Memory B cell (primary cell): ENCODE data around the gene PTCSC3.

Experiments
- ATAC-seq: fragments of 150-1000 bp; cut with Tn5 transposase; 2 replicates; pipeline ENCODE4 v1.10.0; 2021; ENCODE audit warnings: low read depth, mild to moderate bottlenecking, moderate library complexity
- DNase-seq, 2 donors: peaks; one replicate each; pipeline ENCODE4 v3.0.0; 2022; ENCODE audit warnings: low spot score in 2 of 2
- H3K27ac Mint-ChIP-seq: one replicate; pipeline ENCODE4 v1.8.0; 2022; ENCODE audit warnings: mild to moderate bottlenecking, moderate library complexity, mixed read lengths
- H3K27me3 Mint-ChIP-seq: one replicate; pipeline ENCODE4 v1.8.0; 2022; ENCODE audit warnings: mixed read lengths
- H3K36me3 Mint-ChIP-seq: one replicate; pipeline ENCODE4 v1.8.0; 2022; ENCODE audit warnings: mild to moderate bottlenecking, mixed read lengths
- H3K4me1 Mint-ChIP-seq: one replicate; pipeline ENCODE4 v1.8.0; 2022; ENCODE audit warnings: mixed read lengths
- H3K4me3 Mint-ChIP-seq: one replicate; pipeline ENCODE4 v1.8.0; 2022; ENCODE audit warnings: mild to moderate bottlenecking, moderate library complexity, mixed read lengths
- H3K9me3 Mint-ChIP-seq: one replicate; pipeline ENCODE4 v1.8.0; 2022; ENCODE audit warnings: mixed read lengths

Gene PTCSC3

GRCh38 chr14:36176524-36176923, at the start of gene PTCSC3:
PTCSC3 (minus strand) TSS chr14:36176722.
- DNase-seq (no peak), ATAC-seq (no peak)
- Mint-ChIP-seq H3K27ac (no peak within 1 kb of the TSS), H3K27me3 (peaks cover 3% of the 10 kb centered on the region), H3K36me3 (no peaks in the 10 kb centered on the region), H3K4me1 (no peaks in the 10 kb centered on the region), H3K4me3 (no peak within 1 kb of the TSS), H3K9me3 (peaks cover 1% of the 10 kb centered on the region)

DNA sequence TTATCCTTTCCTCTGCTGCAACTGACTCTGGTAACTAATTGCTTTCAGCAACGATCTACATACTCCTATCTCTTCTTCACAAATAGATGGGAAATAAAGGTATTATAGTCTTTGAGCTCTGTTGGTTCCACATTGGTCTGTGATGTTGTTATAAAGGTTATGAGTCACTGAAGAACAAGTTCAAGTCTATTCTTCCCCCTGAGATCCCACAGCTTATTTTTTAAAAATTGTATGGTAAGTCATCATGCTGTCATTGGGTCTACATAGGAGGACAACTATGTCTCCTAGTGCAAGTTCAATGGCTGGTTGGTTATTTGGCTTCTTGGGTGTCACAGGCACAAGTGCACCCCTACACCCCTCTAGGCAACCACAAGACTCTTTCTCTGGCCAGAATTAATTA, 49.6 kb upstream of the PTCSC3 start:
- ATAC-seq (no peak), DNase-seq (no peak)
- Mint-ChIP-seq H3K27ac (no peak overlapping the region), H3K9me3 (no peaks in the 10 kb centered on the region), H3K27me3 (no peaks in the 10 kb centered on the region), H3K4me1 (no peaks in the 10 kb centered on the region), H3K36me3 (no peaks in the 10 kb centered on the region), H3K4me3 (no peak overlapping the region)

DNA sequence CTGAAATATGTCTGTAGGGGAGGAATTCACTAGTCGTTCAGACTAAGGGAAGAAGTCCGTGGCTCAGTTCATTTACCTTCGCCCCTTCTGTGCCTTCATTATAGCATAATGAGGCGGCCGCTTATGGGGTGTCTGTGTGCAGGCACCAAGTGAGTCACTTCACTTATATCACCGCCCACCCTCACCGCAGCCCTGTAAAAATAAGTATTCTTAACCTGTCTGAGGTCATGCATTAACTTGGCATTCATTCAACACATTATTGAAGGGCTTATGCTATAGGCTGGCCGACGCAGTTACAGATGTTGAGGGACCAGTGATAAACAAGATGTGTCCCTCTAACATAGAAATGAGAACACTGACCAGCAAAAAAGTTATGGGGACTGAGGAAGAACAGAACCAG, 47.7 kb upstream of the PTCSC3 start:
- H3K36me3 Mint-ChIP-seq = no peaks in the 10 kb centered on the region
- no peaks in the 10 kb centered on the region for H3K9me3 Mint-ChIP-seq
- DNase-seq = no peak
- no peak overlapping the region for H3K4me3 Mint-ChIP-seq
- ATAC-seq = no peak
- H3K4me1 Mint-ChIP-seq = no peaks in the 10 kb centered on the region
- no peaks in the 10 kb centered on the region for H3K27me3 Mint-ChIP-seq
- no peak overlapping the region for H3K27ac Mint-ChIP-seq

DNA sequence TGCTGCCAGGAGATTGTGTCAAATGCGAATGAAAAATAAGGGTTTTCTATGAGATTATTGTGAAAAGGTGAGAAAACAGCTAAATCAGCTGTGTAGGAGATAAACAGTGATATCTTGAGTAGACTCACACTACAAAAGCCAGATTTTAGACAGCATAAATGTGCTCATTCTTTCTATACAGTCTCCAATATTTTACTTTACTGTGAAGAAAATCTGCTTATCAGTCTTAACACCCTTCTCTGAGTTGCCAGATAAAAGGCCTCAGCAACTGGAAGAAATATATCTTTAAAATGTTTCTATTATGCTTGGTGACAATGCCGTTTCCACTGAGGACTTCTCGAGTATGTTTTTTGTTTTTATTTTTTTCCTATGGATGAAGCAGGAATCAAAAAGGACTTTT, 47.0 kb upstream of the PTCSC3 start:
- Mint-ChIP-seq H3K4me3 (no peak overlapping the region), H3K9me3 (no peaks in the 10 kb centered on the region), H3K27me3 (no peaks in the 10 kb centered on the region), H3K27ac (no peak overlapping the region), H3K4me1 (no peaks in the 10 kb centered on the region), H3K36me3 (no peaks in the 10 kb centered on the region)
- ATAC-seq (no peak), DNase-seq (no peak)

DNA sequence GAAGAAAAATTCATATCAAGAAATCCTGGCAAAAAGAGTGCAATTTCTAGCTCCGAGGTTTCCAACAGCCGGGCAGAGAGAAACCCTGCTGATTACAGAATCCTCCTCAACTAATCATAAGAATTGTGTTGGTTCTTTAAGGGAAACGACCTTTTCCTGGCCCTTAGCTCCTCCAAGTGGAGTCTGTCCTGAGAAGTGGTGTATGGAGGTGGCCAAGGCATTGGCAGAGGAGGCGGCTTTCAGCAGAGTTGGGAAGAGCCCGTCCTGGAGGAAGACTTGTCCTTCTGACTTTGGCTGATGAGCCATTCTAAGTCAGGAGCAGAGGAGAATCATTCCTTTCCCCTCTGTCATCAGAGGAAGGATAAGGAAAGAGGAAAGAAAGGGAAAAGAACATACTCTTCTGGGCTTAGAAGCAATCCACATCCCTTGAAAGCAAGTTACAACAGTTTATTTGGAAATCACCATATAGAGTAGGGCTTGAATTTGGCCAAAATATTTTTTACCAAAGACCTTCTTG, 46.5 kb upstream of the PTCSC3 start:
- H3K36me3 Mint-ChIP-seq = no peaks in the 10 kb centered on the region
- no peak for DNase-seq
- ATAC-seq = no peak
- no peaks in the 10 kb centered on the region for H3K27me3 Mint-ChIP-seq
- no peaks in the 10 kb centered on the region for H3K9me3 Mint-ChIP-seq
- H3K27ac Mint-ChIP-seq = no peak overlapping the region
- H3K4me1 Mint-ChIP-seq = no peaks in the 10 kb centered on the region
- no peak overlapping the region for H3K4me3 Mint-ChIP-seq

GRCh38 chr14:36222337-36222736, 45.8 kb upstream of the PTCSC3 start:
- Mint-ChIP-seq H3K9me3 (no peaks in the 10 kb centered on the region), H3K36me3 (no peaks in the 10 kb centered on the region), H3K4me1 (no peaks in the 10 kb centered on the region), H3K27me3 (peaks cover under 1% of the 10 kb centered on the region), H3K27ac (no peak overlapping the region), H3K4me3 (no peak overlapping the region)
- ATAC-seq (no peak), DNase-seq (no peak)

DNA sequence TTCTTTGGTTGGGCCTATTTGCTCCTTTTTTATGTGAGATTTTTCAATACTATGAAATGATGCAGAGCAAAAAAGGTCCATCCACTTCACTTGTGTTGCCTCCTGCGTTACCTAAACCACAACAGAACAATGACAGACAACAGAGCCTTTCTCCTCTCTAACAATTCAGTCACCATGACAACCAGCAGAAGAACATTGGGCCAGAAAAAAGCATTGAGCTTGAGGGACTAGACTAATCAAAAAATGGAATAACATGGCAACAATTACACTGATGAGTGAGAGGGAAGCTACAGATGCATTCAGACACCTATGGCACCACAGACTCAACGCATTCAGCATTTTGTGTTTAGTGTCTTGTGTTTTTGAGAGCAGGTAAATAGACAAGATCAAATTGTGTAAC, 44.6 kb upstream of the PTCSC3 start:
- Mint-ChIP-seq H3K4me3 (no peak overlapping the region), H3K4me1 (no peaks in the 10 kb centered on the region), H3K9me3 (no peaks in the 10 kb centered on the region), H3K36me3 (no peaks in the 10 kb centered on the region), H3K27me3 (peaks cover 3% of the 10 kb centered on the region), H3K27ac (no peak overlapping the region)
- DNase-seq (no peak), ATAC-seq (no peak)

- peaks cover 4% of the 10 kb centered on the region for H3K27me3 Mint-ChIP-seq
- no peak for DNase-seq
- no peaks in the 10 kb centered on the region for H3K36me3 Mint-ChIP-seq
- no peak for ATAC-seq
- H3K9me3 Mint-ChIP-seq = no peaks in the 10 kb centered on the region
- H3K4me1 Mint-ChIP-seq = no peaks in the 10 kb centered on the region
- no peak overlapping the region for H3K27ac Mint-ChIP-seq
- no peak overlapping the region for H3K4me3 Mint-ChIP-seq
Observed at GRCh38 chr14:36217732-36218131, 41.2 kb upstream of the PTCSC3 start.

- DNase-seq (no peak), ATAC-seq (no peak)
- Mint-ChIP-seq H3K4me3 (no peak overlapping the region), H3K4me1 (no peaks in the 10 kb centered on the region), H3K27me3 (peaks cover 4% of the 10 kb centered on the region), H3K27ac (no peak overlapping the region), H3K36me3 (no peaks in the 10 kb centered on the region), H3K9me3 (no peaks in the 10 kb centered on the region)
Observed at GRCh38 chr14:36217027-36217426, 40.5 kb upstream of the PTCSC3 start.

DNA sequence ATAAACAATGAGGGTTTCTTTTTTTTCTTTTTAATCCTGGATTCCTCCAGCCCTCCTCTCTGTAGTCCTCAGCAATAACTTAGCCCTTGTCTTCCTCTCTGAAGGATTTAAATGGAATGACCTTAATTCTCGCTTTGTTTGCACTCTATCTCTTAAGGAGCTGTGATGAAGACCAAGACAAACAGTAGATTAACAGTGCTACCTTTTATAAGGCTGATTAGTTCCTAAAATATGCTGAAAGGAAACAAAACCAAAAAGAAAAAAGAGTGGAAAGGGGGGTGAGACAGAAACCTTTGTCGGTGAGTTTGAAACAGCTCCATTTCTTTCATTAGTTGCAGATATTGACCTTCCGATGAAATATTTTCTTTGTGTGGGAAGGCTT, 38.7 kb upstream of the PTCSC3 start:
- Mint-ChIP-seq H3K4me1 (no peaks in the 10 kb centered on the region), H3K27ac (no peak overlapping the region), H3K36me3 (no peaks in the 10 kb centered on the region), H3K9me3 (no peaks in the 10 kb centered on the region), H3K4me3 (no peak overlapping the region), H3K27me3 (peaks cover 4% of the 10 kb centered on the region)
- no peak for DNase-seq
- no peak for ATAC-seq

GRCh38 chr14:36214476-36215216, 38.1 kb upstream of the PTCSC3 start:
- DNase-seq (no peak), ATAC-seq (no peak)
- H3K4me1 Mint-ChIP-seq = no peaks in the 10 kb centered on the region
- H3K9me3 Mint-ChIP-seq = no peaks in the 10 kb centered on the region
- H3K27me3 Mint-ChIP-seq = peaks cover 4% of the 10 kb centered on the region
- H3K27ac Mint-ChIP-seq = no peak overlapping the region
- H3K36me3 Mint-ChIP-seq = no peaks in the 10 kb centered on the region
- H3K4me3 Mint-ChIP-seq = no peak overlapping the region

GRCh38 chr14:36212987-36213386, 36.5 kb upstream of the PTCSC3 start:
- no peaks in the 10 kb centered on the region for H3K4me1 Mint-ChIP-seq

GRCh38 chr14:36212577-36212976, 36.1 kb upstream of the PTCSC3 start:
- Mint-ChIP-seq H3K9me3 (no peaks in the 10 kb centered on the region), H3K27ac (no peak overlapping the region), H3K36me3 (no peaks in the 10 kb centered on the region), H3K4me3 (no peak overlapping the region), H3K27me3 (peaks cover 4% of the 10 kb centered on the region), H3K4me1 (no peaks in the 10 kb centered on the region)
- ATAC-seq = no peak
- no peak for DNase-seq

More at GRCh38 chr14:36212987-36213386, 36.5 kb upstream of the PTCSC3 start:
- no peak for ATAC-seq
- Mint-ChIP-seq H3K27ac (no peak overlapping the region), H3K27me3 (peaks cover 4% of the 10 kb centered on the region), H3K4me3 (no peak overlapping the region), H3K36me3 (no peaks in the 10 kb centered on the region), H3K9me3 (no peaks in the 10 kb centered on the region)
- DNase-seq = no peak

DNA sequence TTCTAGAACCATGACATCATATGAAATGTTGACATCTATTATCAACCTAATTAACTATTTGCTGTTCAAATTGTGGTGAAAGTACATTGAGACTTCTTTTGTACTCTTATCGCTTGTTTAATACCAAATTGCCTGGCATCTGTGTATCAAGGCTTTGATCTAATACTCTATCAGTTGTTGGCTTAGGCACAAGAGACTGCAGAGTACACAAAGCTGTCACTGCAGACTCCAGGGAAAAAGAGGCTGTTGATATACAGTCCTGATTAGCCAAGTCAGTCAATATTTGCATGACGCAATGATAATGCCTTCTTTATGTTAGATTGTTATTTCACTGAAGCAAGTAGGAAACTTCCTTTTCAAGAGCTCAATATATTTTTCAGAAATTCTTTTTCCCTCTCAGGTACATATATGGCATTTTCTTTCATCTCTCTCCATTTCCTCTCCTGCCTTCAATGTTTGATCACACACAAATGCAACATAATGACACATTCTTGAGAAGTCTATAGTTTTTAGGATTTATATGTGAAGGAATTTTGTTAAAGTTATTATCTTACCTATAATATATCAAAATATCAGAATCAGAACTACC, 32.3 kb upstream of the PTCSC3 start:
- DNase-seq (no peak), ATAC-seq (no peak)
- H3K27me3 Mint-ChIP-seq = peaks cover 1% of the 10 kb centered on the region
- no peaks in the 10 kb centered on the region for H3K36me3 Mint-ChIP-seq
- no peaks in the 10 kb centered on the region for H3K4me1 Mint-ChIP-seq
- H3K9me3 Mint-ChIP-seq = peaks cover 2% of the 10 kb centered on the region
- no peak overlapping the region for H3K4me3 Mint-ChIP-seq
- H3K27ac Mint-ChIP-seq = no peak overlapping the region

GRCh38 chr14:36207500-36207899, 31.0 kb upstream of the PTCSC3 start:
- no peaks in the 10 kb centered on the region for H3K36me3 Mint-ChIP-seq
- H3K9me3 Mint-ChIP-seq = peaks cover 2% of the 10 kb centered on the region
- H3K27ac Mint-ChIP-seq = no peak overlapping the region
- no peaks in the 10 kb centered on the region for H3K27me3 Mint-ChIP-seq
- DNase-seq (no peak), ATAC-seq (no peak)
- no peaks in the 10 kb centered on the region for H3K4me1 Mint-ChIP-seq
- no peak overlapping the region for H3K4me3 Mint-ChIP-seq
